ENCODE data around the gene UGT3A1.
A peak's percentile ranks its signal among the peaks of the same experiment; 100 is the strongest.
"Not testable (repeated sequence)": the region's sequence is repeated elsewhere in the genome, so short reads cannot be mapped to it uniquely, and the experiment has no call there.

The UGT3A1 gene

GRCh38 chr5:35988529-35988928, 2.7 kb downstream of the UGT3A1 start:
- DNase-seq (ENCODE audit: low spot score): no peak

DNA sequence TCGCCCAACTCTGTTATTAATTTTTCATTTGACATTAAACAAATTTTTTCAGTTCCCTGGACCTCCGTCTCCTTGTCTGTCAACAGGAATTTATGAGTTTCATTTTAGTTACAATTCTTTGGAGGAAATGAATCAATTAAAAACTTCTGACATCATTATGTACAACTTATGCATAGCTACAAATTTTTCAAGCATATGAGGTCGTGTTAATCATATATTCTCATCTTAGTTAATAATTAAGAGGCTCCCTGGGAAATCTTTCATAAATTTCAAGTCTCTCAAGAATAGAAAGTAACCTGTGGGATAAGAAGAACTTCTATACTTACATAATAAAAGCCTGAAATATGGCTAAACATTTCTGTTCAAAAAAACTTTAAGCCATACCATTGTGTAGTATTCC, 3.4 kb downstream of the UGT3A1 start:
- DNase-seq (ENCODE audit: low spot score): no peak

DNA sequence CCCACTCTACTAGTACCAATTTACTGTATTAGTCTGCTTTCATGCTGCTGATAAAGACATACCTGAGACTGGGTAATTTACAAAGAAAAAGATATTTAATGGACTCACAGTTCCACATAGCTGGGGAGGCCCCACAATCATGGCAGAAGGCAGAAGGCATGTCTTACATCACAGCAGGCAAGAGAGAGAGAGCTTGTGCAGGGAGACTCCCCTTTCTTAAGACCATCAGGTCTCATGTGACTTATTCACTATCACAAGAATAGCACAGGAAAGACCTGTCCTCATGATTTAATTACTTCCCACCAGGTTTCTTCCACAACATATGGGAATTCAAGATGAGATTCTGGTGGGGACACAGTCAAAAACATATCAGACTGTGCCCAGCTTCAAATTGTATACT, 11.5 kb downstream of the UGT3A1 start:
- DNase-seq (ENCODE audit: low spot score): no peak

GRCh38 chr5:35976859-35977258, 14.3 kb downstream of the UGT3A1 start:
- not testable (repeated sequence) for DNase-seq (ENCODE audit: low spot score)

DNA sequence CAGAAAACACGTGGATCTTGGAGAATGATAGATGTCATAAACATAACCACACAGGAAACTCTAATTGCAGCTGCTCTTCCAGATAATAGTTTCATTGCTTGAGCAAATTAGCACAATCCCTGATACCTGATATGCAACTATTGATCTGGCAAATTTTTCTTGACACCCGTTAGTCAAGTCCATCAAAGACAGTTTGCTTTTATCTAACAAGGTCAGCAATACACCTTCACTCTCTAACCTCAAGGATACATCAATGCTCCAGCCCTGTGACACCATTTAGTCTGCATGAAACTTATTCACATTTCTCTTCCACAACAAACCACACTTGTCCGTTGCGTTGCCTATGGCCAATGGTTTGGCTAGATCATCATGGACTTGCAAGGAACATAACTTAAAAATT, 16.6 kb downstream of the UGT3A1 start:
- DNase-seq (ENCODE audit: low spot score): no peak

GRCh38 chr5:35971878-35972210, 19.3 kb downstream of the UGT3A1 start:
- no peak for DNase-seq (ENCODE audit: low spot score)

DNA sequence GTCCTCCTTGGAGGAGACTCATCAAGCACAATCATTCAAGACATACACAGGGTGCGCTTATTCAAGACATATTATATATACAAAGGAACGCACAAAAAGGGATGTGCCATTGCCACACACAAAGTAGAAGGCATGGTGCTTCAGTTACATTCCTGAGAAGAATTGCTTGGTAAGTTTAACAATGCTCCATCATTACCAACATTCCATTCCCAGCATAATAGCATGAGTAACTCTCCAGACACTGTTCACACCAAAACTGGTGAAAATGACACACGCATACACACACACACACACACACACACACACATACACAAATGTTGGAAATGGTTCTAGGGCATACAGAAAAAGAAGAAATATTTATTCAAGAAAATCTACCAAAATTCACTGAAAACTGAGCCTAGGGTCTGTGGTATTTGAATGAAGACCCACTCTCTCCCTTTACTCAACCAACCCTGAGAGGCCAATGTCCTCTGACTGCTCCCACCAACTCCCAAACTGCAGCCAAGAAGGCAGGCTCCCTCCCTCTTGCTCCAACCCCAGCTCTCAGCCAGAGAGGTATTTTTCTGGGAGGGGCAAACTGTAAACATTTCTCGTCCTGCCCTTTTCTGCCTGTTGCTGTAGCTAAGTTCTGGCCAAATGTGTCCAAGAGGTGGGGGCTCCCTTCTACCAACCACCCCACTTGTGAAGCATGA, 19.9 kb downstream of the UGT3A1 start:
- DNase-seq (ENCODE audit: low spot score): no peak

DNA sequence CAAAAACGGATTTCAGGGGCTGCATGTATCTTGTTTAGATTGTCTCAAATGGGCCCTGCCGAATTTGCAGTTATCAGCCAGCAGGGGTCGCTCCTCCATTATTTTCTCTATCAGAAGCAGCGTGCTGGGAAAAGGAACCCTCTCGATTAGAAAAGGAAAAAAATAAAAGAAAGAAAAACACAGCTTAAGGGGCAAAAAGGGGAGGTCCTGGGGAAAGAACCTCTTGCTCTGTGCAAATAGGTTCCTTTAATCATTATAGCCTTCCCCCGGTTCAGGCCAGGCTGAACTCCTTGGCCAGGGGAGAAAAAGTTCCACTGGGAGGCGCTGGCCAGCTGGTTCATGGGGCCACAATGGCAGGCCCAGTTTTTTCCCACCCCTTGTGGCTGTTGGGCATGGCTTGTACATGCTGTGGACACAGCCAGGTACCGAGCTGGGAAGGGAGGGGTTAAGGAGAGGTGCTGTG, 27.8 kb downstream of the UGT3A1 start:
- no peak for DNase-seq (ENCODE audit: low spot score)

GRCh38 chr5:35960328-35960727, 30.9 kb downstream of the UGT3A1 start:
- no peak for DNase-seq (ENCODE audit: low spot score)

- DNase-seq (ENCODE audit: low spot score): no peak
Measured at GRCh38 chr5:35956429-35956828, 34.8 kb downstream of the UGT3A1 start.

DNA sequence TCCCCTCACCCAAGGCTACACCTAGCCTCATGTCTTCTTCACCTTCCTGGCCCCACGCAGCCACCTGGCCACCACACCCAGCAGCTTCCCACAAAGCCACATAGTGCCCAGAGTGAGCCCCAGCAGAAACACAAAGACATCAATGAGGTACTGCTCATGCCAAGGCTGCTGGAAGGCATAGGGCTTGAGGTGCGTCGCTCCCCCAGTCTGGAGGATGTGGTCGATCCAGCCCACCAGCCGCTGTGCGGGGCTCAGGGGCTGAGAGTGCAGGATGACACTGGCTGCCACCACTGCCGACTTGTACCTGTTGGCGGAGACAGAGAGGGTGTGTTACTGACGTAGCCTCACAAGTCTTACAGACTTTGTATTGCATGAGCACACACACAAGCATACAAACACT, 37.0 kb downstream of the UGT3A1 start:
- DNase-seq (ENCODE audit: low spot score): no peak

- DNase-seq (ENCODE audit: low spot score): no peak
Measured at GRCh38 chr5:35947085-35947484, 44.1 kb downstream of the UGT3A1 start.

- DNase-seq (ENCODE audit: low spot score): no peak
Measured at GRCh38 chr5:35939639-35940038, 51.6 kb downstream of the UGT3A1 start.

DNA sequence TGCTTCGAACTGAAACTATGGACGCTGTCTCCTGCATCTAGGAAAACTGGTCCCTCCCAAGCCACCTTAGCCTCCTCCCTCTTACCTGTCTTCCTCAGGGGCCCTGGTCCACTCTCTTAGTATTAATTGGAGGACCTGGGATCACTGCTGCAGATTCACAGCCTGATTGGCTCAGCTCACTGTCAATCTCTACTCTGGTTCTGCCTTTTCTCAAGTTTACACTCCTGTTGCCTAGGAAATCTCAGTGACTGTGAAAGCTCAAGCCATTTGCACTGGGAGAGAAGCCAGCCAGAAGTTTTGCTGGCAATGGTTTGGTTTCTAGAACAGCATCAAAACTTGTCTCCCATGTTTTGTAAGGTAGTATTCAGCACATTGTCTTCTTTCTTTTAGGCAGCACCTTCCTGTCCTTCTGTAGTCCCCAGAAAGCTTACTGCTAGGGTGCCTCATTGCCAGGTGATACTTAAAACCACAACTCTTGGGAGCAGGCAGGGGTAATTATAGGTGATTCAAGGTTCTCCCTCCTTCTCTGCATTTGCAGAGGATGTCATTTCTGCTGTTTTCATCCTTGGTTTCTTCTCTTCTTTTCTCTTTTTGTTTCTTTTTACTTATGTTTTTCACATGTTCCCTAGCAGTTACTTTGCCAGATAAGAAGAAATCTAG, 52.5 kb downstream of the UGT3A1 start, which contains the start of gene CAPSL:
Gene CAPSL, minus strand, starts transcription at position 55 of the 660 bp plus-strand sequence. CDS start 17,502 bp downstream, outside the sequence.
- DNase-seq (ENCODE audit: low spot score): peak; percentile 74

DNA sequence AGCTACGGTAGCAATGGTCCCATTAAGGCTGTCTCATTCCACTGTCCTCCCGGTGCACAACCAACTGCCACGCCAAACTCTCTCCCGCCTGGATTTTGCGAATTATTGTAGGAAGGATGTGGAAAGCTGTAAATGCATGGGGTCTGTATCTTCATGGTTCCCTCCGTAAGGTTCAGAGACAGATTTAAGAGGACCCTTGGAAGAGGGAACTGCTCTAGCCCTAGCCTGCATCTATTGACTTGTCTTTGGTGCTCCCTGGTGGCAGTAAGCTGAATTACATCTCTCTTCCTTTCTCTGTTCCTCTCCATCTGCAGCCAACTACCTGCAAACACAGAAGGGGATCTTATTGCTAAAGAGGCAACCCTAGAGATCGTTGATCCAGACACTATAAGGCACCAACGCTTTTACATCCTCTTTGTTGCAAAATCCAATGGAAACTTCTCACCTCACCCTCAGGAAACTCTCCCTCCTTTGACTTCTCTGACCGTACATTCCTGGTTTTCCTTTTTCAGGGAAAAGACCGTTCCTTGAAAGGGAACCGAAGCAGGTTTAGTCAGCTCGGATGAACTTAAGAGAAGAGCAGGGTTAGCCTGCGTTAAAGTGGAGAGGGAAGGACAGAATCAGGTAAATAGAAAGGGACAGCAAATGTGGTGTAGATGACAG, 64.7 kb downstream of the UGT3A1 start:
- peak; percentile 82 for DNase-seq (ENCODE audit: low spot score)

DNA sequence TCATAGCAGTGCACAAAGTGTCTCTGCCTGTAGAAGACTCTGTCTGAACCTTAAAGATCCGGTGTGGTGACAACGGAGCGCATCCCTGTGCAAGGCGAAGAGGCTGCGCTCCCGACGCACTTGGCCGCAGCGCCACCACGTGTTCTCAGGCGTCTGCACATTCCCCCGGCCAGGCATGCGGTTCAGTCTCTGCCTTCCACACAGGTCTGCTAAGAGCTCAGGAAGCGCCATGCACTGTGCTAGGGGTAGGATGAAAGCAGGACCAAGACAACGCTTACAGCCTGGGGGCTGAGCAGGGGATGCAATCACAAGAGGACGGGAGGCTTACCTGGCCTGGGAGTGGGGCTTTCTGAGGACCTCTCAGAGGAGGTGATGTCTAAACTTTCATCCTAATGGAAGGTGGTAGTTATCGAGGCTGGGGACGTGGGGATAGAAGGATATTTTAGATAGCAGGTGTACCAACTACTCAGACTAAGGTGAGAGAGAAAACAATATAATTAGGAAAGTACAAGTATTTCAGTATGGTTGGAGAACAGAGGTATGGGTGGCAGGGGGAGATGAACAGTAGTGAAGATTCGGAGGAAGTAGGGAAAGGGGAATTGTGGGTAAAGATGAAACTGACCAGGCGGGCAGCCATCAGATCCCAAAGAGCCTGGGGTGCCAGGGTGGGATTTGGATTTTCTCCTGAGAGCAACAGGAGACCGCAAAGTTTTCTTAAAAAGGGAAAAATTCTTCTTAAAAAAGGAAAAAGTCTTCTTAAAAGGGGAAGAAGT, 66.1 kb downstream of the UGT3A1 start:
- peak; percentile 87 for DNase-seq (ENCODE audit: low spot score)

- no peak for DNase-seq (ENCODE audit: low spot score)
Measured at GRCh38 chr5:35924122-35924949, 66.9 kb downstream of the UGT3A1 start.

GRCh38 chr5:35922468-35922867, 68.7 kb downstream of the UGT3A1 start:
- no peak for DNase-seq (ENCODE audit: low spot score)

DNA sequence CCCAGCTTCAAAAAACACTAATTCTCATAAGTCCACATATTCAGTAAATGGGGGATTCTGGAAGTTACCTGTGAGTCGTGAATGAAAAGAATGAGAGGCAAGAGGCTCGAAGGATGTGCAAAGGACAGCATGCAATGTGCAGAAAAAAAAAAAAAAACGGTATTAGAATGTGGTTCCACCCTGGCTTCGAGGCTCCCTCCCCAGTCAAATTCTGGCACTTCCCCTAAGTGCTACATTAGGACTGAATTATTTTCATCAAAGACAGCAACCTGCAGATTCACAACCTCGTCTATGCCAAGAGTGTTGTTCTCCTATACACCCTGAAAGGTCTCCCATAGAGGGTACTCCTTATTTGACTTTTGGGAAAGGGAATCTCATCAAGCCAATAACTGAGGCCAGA, 69.3 kb downstream of the UGT3A1 start:
- DNase-seq (ENCODE audit: low spot score): no peak

- DNase-seq (ENCODE audit: low spot score): no peak
Measured at GRCh38 chr5:35920890-35921289, 70.3 kb downstream of the UGT3A1 start.

- no peak for DNase-seq (ENCODE audit: low spot score)
Measured at GRCh38 chr5:35919191-35919590, 72.0 kb downstream of the UGT3A1 start.

DNA sequence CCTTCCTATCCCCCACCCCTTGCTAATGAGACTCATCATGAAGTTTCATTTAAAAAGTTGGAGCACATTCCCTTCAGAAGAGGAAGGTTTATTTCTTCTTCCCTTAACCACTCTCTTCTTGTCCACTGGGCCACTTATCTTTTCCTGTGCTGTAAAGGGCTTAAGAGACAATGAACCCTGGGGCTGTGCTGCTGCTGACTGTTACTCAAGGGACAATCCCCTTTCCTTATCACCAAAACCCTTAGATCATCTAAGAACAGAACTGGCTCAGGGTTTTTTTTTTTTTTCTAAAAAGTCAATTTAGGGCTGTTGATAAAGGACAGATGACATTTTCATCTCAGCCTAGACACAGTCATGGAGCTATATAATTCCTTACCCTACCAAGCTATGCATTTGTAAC, 82.4 kb downstream of the UGT3A1 start:
- DNase-seq (ENCODE audit: low spot score): no peak

All from Ammon's horn (tissue), 1 donor.